BLaER1 (cell line): Measurements from ENCODE around the gene SPATS2L.

Experiments
- H3K27ac ChIP-seq: shearing (Covaris generic); formaldehyde crosslinking; 2 replicates; pipeline ENCODE4 v1.8.1; 2022
- H3K27me3 ChIP-seq: shearing (Covaris generic); formaldehyde crosslinking; 2 replicates; pipeline ENCODE4 v1.8.1; 2022
- H3K36me3 ChIP-seq: shearing (Covaris generic); formaldehyde crosslinking; 2 replicates; pipeline ENCODE4 v1.8.1; 2022
- H3K4me1 ChIP-seq: shearing (Covaris generic); formaldehyde crosslinking; 2 replicates; pipeline ENCODE4 v1.8.1; 2022
- H3K4me2 ChIP-seq: shearing (Covaris generic); formaldehyde crosslinking; 2 replicates; pipeline ENCODE4 v1.8.1; 2022
- H3K4me3 ChIP-seq: shearing (Covaris generic); formaldehyde crosslinking; 2 replicates; pipeline ENCODE4 v1.8.1; 2022
- H3K9ac ChIP-seq: shearing (Covaris generic); formaldehyde crosslinking; 2 replicates; pipeline ENCODE4 v1.8.1; 2022
- H3K9me3 ChIP-seq: shearing (Covaris generic); formaldehyde crosslinking; 2 replicates; pipeline ENCODE4 v1.8.1; 2022
- H4K20me1 ChIP-seq: shearing (Covaris generic); formaldehyde crosslinking; 2 replicates; pipeline ENCODE4 v1.8.1; 2022
- Cebpa-rat ChIP-seq: shearing (Covaris generic); IDR thresholded peaks from 2 replicates; pipeline ENCODE4 v1.8.1; 2022

SPATS2L gene

DNA sequence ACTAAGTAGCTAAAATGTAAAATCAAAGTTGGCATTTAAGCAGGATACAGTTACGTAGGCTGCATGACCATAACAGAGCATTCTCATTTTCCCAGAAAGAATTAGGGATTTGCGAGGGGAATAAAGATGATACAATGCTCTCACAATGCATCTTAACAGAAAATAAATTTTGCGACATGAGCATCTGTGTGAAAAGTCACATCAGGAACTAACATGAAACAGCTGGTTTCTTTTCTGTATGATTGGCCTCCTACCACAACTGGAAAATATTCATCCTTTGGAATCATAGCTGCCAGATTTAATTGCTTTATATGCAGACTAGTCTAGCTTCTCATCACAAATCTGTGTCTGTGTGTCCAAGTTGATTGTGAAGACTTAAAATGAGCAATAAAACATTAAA, 137.4 kb downstream of the SPATS2L start:
- no peaks in the 10 kb centered on the region for H3K9me3 ChIP-seq
- no peaks in the 10 kb centered on the region for H4K20me1 ChIP-seq
- no peak for TF ChIP-seq Cebpa-rat
- no peak overlapping the region for H3K4me3 ChIP-seq
- no peak overlapping the region for H3K9ac ChIP-seq
- peaks cover 46% of the 10 kb centered on the region for H3K36me3 ChIP-seq
- H3K27me3 ChIP-seq: no peaks in the 10 kb centered on the region
- peaks cover 8% of the 10 kb centered on the region for H3K4me1 ChIP-seq
- no peak overlapping the region for H3K27ac ChIP-seq
- H3K4me2 ChIP-seq: no peak overlapping the region; the same call in 1 of the 2 replicates

DNA sequence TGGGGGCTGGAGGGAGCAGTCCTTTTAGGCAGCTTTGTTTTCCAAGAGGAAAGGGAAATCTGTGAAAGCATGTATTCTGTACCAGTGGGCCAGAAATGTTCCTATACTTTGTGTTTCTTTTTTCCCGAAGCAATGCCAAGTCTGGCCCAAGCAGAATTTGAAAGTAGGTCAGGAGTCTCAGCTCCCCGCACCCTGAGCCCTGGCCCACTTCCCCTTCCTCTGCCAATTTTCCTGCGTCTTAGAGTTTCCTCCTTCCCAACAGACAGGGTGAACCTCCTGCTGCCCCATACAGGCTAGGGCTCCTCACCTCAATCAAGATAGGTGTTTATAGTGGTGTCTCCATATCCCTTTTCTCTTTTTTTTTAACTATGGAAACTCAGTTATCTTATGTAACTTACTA, 138.0 kb downstream of the SPATS2L start:
- Histone ChIP-seq H3K9ac (no peak overlapping the region), H3K4me3 (no peak overlapping the region), H3K27ac (no peak overlapping the region), H3K27me3 (no peaks in the 10 kb centered on the region), H3K36me3 (peaks cover 40% of the 10 kb centered on the region), H4K20me1 (no peaks in the 10 kb centered on the region), H3K4me2 (peak overlapping the region; percentile 38), H3K9me3 (no peaks in the 10 kb centered on the region), H3K4me1 (peaks cover 8% of the 10 kb centered on the region)
- TF ChIP-seq Cebpa-rat: no peak

DNA sequence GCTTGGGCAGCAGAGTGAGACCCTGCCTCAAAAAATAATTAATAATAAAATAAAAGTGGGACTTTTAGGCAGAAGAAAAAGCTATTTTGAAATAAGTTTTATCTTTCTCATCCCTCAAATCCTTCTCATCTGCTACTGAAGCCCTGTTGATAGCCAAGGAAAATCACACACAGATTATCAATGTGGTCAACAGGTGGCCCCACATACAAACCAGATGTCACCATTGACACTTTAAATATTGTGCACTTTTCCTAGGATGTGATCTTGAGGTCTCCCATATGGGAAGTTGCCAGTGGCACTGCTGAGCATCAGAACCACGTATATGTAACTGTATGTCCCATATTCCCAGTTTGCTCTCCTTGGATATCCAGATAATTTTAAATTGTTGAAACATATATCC, 138.8 kb downstream of the SPATS2L start:
- no peak for TF ChIP-seq Cebpa-rat
- Histone ChIP-seq H3K4me1 (peaks cover 8% of the 10 kb centered on the region), H3K36me3 (peaks cover 37% of the 10 kb centered on the region), H3K9ac (no peak overlapping the region), H4K20me1 (no peaks in the 10 kb centered on the region), H3K4me3 (no peak overlapping the region), H3K27me3 (no peaks in the 10 kb centered on the region), H3K9me3 (no peaks in the 10 kb centered on the region), H3K27ac (no peak overlapping the region), H3K4me2 (no peak overlapping the region)

DNA sequence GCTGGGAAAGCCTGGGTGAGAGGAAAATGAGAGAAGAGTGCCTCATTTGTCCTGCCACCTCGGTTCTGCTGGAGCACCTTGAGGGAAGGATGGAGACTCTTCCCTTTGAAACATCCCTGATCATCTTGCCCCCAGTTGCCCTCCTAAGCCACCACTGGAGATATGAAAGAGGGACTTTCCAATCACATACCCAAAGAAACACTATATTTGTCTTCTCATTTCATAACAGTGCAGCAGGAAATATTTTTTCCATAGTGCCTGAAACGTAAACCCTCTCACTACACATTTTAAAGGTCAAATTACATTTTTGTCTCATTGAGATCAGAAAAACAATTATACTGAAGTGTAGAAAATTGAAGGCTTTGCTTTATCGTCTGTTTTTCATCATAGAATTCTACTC, 140.1 kb downstream of the SPATS2L start:
- no peak for TF ChIP-seq Cebpa-rat
- peaks cover 8% of the 10 kb centered on the region for H3K4me1 ChIP-seq
- no peak overlapping the region for H3K4me3 ChIP-seq
- H3K4me2 ChIP-seq: no peak overlapping the region
- no peaks in the 10 kb centered on the region for H3K9me3 ChIP-seq
- H3K27me3 ChIP-seq: no peaks in the 10 kb centered on the region
- no peak overlapping the region for H3K27ac ChIP-seq
- peaks cover 40% of the 10 kb centered on the region for H3K36me3 ChIP-seq
- no peak overlapping the region for H3K9ac ChIP-seq
- H4K20me1 ChIP-seq: no peaks in the 10 kb centered on the region

DNA sequence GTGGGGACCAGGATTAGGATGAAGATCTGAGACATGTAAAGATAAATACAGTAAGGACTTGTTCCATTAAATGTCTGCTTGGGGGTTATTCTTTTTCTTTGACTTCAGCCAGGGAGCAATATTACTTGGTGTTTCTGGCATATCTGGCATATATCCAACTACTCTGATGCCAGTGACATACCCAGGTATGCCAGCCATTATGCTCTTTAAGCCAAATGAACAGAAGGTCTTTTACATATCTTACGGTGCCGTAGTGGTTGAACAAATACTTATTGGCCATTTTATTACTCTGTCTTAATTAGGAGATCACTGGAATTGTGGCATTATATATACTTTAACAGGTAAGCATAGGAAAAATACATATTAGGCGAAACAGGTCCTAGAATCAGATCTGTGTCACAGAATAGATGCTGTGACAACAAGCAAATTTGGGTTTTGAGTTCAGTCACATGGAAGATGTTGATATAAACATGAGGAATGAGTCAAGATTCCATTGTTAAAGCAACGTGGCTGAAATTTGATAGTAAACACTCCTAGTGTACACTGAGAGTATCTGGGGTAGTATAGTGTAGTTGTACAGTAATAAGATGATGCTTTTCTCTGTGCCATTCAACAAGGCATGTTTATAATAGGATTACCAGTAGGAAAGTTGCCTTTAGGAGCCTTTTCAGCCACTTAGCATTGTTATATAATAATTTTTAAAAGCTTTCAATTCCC, 140.8 kb downstream of the SPATS2L start:
- Histone ChIP-seq H3K36me3 (peaks cover 35% of the 10 kb centered on the region), H3K4me1 (peaks cover 8% of the 10 kb centered on the region), H3K9ac (no peak overlapping the region), H3K27ac (no peak overlapping the region), H3K27me3 (no peaks in the 10 kb centered on the region), H4K20me1 (no peaks in the 10 kb centered on the region), H3K4me3 (no peak overlapping the region), H3K4me2 (no peak overlapping the region), H3K9me3 (no peaks in the 10 kb centered on the region)
- no peak for TF ChIP-seq Cebpa-rat

DNA sequence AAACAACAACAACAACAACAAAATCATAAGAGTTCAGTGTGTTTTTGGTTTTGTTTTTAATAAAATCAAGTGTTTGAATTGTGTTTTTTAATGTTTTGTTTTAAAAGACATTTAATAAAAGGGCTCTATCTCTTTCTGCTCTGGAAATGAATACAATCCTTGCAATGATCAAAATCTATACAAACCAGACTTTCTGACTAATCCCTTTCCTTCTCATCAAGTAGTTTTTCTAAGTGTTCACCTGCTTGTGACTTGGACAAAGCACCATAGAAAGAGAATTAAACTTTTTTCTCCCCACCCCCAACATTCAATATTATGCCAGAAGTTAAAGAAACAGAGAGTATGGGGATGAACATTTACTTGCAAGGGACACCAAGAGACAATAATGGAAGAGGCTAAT, 142.0 kb downstream of the SPATS2L start:
- no peak overlapping the region for H3K4me2 ChIP-seq
- H3K4me3 ChIP-seq: no peak overlapping the region
- H3K9ac ChIP-seq: no peak overlapping the region
- H3K9me3 ChIP-seq: no peaks in the 10 kb centered on the region
- H4K20me1 ChIP-seq: no peaks in the 10 kb centered on the region
- peaks cover 8% of the 10 kb centered on the region for H3K4me1 ChIP-seq
- no peaks in the 10 kb centered on the region for H3K27me3 ChIP-seq
- TF ChIP-seq Cebpa-rat: no peak
- no peak overlapping the region for H3K27ac ChIP-seq
- peaks cover 25% of the 10 kb centered on the region for H3K36me3 ChIP-seq

DNA sequence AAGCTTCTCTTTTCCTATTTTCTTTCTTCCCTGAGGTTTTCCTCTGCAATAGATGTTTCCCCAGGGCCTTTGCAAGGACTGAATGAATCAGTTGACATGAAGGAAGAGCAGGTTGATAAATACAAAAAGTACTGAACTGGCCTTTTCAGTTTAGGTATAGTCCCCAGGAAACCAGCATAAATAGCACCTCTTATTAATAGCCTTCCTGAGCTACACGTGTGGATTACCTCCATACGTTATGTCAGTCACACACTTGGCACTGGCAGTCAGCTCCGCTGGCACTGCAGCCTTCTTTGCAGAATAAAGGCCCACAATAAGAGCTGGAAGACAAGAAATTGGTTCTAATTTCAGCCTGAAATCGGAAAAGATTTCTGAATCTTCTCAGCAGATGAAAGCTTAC, 142.7 kb downstream of the SPATS2L start:
- H3K9ac ChIP-seq: no peak overlapping the region
- no peaks in the 10 kb centered on the region for H4K20me1 ChIP-seq
- H3K4me3 ChIP-seq: no peak overlapping the region
- H3K4me1 ChIP-seq: peaks cover 8% of the 10 kb centered on the region
- no peaks in the 10 kb centered on the region for H3K9me3 ChIP-seq
- TF ChIP-seq Cebpa-rat: no peak
- peaks cover 22% of the 10 kb centered on the region for H3K36me3 ChIP-seq
- H3K4me2 ChIP-seq: no peak overlapping the region
- no peaks in the 10 kb centered on the region for H3K27me3 ChIP-seq
- no peak overlapping the region for H3K27ac ChIP-seq

DNA sequence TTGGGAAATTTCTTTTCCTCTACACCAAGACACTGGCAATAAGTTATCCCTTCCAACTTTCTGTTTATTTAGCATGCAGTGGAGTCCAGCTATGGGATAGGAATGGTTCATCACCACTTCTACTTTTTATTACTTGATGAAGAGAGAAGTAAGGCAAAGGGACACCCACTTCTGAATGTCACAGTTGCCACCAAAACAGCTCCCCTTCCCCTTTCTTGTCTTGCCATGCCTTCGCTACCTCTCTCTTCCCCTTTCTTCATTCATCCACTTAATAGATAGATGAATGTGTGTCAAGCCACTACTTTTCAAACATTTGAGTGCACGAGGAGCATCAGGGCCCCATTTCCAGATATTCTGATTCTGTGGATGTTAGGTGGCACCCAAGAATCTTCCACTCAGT, 143.8 kb downstream of the SPATS2L start:
- TF ChIP-seq Cebpa-rat: no peak
- no peak overlapping the region for H3K4me2 ChIP-seq

DNA sequence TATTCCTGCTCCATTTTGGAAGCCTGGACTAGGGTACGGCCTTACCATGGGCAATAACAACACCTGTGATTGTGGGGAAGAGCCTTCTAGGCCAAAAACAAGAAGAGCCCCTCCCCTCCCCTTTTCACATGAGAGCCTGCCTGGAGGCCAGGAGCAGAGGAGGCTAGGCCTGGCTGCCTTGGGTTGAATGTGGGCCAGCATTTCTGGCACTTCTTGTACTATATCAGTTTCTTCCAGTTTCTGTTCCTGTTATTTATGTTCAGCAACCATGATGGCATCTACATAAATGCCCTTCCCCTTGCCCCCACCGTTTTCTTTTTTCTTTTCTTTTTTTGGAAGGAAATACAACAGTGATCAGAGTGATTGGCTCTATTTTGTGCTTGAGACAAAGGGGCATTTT, 145.0 kb downstream of the SPATS2L start:
- Histone ChIP-seq H3K4me1 (no peaks in the 10 kb centered on the region), H3K36me3 (peaks cover 23% of the 10 kb centered on the region), H3K27ac (no peak overlapping the region), H4K20me1 (no peaks in the 10 kb centered on the region), H3K4me3 (no peak overlapping the region), H3K27me3 (no peaks in the 10 kb centered on the region), H3K9me3 (no peaks in the 10 kb centered on the region), H3K4me2 (no peak overlapping the region), H3K9ac (no peak overlapping the region)
- TF ChIP-seq Cebpa-rat: no peak

More for the DNA sequence above, 143.8 kb downstream of the SPATS2L start:
- Histone ChIP-seq H4K20me1 (no peaks in the 10 kb centered on the region), H3K27me3 (no peaks in the 10 kb centered on the region), H3K4me3 (no peak overlapping the region), H3K4me1 (no peaks in the 10 kb centered on the region), H3K9ac (no peak overlapping the region), H3K27ac (no peak overlapping the region), H3K36me3 (peaks cover 15% of the 10 kb centered on the region), H3K9me3 (no peaks in the 10 kb centered on the region)

DNA sequence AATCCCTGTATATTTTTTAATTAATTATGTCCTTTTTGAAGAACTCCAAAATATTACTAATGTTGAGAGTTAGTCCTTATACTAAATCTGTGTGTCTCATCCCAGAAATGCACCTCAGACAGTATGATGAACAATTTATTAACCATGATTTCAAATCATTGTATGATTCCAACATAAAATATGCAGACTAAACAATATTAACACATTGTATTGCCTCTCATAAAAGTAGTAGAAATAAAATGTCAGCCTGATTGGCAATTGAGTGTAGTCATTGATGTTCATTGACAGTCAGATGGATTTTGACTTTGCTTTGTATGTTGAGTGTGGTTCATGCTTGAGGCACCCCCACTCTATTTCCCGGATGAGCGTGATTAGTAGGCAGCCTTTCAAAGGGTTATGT, 145.9 kb downstream of the SPATS2L start:
- Histone ChIP-seq H3K9ac (no peak overlapping the region), H3K36me3 (peaks cover 23% of the 10 kb centered on the region), H3K27ac (no peak overlapping the region), H3K4me1 (no peaks in the 10 kb centered on the region), H3K9me3 (no peaks in the 10 kb centered on the region), H3K27me3 (no peaks in the 10 kb centered on the region), H3K4me2 (no peak overlapping the region), H3K4me3 (no peak overlapping the region), H4K20me1 (no peaks in the 10 kb centered on the region)
- no peak for TF ChIP-seq Cebpa-rat
